Measurements from ENCODE around the gene CIAO1. TPM values are rescaled to one million over a fixed set of nuclear protein-coding genes. Genes with fewer than 3 reads are reported as not detected.

CIAO1 gene
- total RNA-seq, 1 donor, result 126 TPM

DNA sequence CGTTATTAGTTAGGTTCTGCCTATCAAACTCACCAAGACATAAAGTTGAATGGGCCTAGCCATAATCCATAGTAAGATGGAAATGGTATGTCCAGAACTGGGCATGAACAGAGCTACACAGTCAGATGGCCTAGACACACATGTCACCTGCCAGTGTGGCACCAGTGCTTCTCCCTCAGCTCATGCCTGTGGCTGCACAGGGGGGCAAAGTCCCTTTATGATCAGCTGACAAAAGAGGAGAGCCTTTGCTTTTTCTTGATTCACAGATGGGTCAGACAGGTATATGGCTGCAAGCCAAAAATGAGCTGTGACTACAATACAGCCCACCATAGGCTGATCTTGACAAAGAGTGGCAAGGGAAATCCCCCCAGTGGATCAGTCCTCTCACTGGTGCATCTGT lies 29.1 kb upstream of the CIAO1 start:
- Histone ChIP-seq H3K4me1 (ENCODE audit: insufficient read depth, low read length) (peaks cover 4% of the 10 kb centered on the region), H3K4me3 (ENCODE audit: insufficient read depth, low read length) (no peak overlapping the region), H3K79me2 (ENCODE audit: insufficient read depth, low read length) (no peaks in the 10 kb centered on the region), H3K4me2 (ENCODE audit: insufficient read depth, low read length) (no peak overlapping the region), H2AFZ (ENCODE audit: low read length) (no peak overlapping the region), H3K27ac (ENCODE audit: low read depth, low read length) (no peak overlapping the region), H4K20me1 (ENCODE audit: insufficient read depth, low read length) (peaks cover 3% of the 10 kb centered on the region), H3K36me3 (ENCODE audit: insufficient read depth, low read length) (no peaks in the 10 kb centered on the region), H3K9me3 (ENCODE audit: low read depth, low read length) (no peaks in the 10 kb centered on the region), H3K27me3 (ENCODE audit: insufficient read depth, low read length) (no peaks in the 10 kb centered on the region)
- TF ChIP-seq, protein P1, sequence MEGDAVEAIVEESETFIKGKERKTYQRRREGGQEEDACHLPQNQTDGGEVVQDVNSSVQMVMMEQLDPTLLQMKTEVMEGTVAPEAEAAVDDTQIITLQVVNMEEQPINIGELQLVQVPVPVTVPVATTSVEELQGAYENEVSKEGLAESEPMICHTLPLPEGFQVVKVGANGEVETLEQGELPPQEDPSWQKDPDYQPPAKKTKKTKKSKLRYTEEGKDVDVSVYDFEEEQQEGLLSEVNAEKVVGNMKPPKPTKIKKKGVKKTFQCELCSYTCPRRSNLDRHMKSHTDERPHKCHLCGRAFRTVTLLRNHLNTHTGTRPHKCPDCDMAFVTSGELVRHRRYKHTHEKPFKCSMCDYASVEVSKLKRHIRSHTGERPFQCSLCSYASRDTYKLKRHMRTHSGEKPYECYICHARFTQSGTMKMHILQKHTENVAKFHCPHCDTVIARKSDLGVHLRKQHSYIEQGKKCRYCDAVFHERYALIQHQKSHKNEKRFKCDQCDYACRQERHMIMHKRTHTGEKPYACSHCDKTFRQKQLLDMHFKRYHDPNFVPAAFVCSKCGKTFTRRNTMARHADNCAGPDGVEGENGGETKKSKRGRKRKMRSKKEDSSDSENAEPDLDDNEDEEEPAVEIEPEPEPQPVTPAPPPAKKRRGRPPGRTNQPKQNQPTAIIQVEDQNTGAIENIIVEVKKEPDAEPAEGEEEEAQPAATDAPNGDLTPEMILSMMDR (IDR thresholded peaks at IDR 0.05; ENCODE audit: extremely low read depth, low read depth, low read length), result no peak
- no peak for DNase-seq (ENCODE audit: insufficient read length, low spot score, missing footprints)

DNA sequence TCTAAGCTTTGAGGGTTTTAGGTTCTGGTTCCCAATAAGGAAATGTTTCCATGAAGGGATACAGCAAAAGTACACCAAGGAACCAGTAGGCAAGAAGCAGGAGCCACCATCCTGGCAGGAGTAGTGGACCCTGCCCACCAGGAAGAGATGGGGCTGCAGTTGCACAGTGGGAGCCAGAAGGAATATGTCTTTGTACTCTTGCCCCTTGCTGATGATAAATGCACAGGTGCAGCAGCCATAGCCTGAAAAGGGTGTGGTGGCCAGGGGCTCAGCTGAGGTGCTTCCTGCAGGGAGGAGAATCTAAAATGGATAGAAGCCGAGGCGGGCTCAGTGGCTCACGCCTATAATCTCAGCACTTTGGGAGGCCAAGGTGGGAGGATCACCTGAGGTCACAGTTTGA lies 27.8 kb upstream of the CIAO1 start:
- DNase-seq (ENCODE audit: insufficient read length, low spot score, missing footprints), result no peak
- Histone ChIP-seq H3K79me2 (ENCODE audit: insufficient read depth, low read length) (no peaks in the 10 kb centered on the region), H3K27ac (ENCODE audit: low read depth, low read length) (no peak overlapping the region), H3K4me3 (ENCODE audit: insufficient read depth, low read length) (no peak overlapping the region), H4K20me1 (ENCODE audit: insufficient read depth, low read length) (peaks cover 3% of the 10 kb centered on the region), H3K9me3 (ENCODE audit: low read depth, low read length) (no peaks in the 10 kb centered on the region), H3K4me2 (ENCODE audit: insufficient read depth, low read length) (no peak overlapping the region), H3K27me3 (ENCODE audit: insufficient read depth, low read length) (no peaks in the 10 kb centered on the region), H3K36me3 (ENCODE audit: insufficient read depth, low read length) (no peaks in the 10 kb centered on the region), H3K4me1 (ENCODE audit: insufficient read depth, low read length) (peaks cover 16% of the 10 kb centered on the region), H2AFZ (ENCODE audit: low read length) (no peak overlapping the region)
- TF ChIP-seq, protein P1 (IDR thresholded peaks at IDR 0.05; ENCODE audit: extremely low read depth, low read depth, low read length), result no peak

DNA sequence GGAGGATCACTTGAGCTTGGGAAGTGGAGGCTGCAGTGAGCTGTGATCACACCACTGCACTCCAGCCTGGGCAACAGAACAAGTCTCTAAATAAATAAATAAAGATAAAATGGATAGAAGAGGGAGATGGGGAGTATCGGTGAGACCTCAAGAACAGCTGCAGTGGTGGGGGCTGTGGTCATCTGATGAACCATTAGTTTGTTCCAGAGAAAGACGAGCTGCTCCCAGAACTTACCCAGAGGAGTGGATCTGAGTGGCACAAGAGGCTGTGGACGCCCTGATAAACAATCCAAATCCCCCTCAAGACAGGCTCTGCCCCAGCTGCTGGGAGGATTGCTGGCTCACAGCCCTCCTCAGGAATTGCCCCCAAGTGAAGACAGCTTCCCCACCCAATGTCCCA lies 26.9 kb upstream of the CIAO1 start:
- H4K20me1 ChIP-seq (ENCODE audit: insufficient read depth, low read length), result no peaks in the 10 kb centered on the region
- no peaks in the 10 kb centered on the region for H3K27me3 ChIP-seq (ENCODE audit: insufficient read depth, low read length)
- H3K4me2 ChIP-seq (ENCODE audit: insufficient read depth, low read length), result no peak overlapping the region
- TF ChIP-seq, protein P1 (IDR thresholded peaks at IDR 0.05; ENCODE audit: extremely low read depth, low read depth, low read length), result no peak
- H3K9me3 ChIP-seq (ENCODE audit: low read depth, low read length), result no peaks in the 10 kb centered on the region
- H2AFZ ChIP-seq (ENCODE audit: low read length), result no peak overlapping the region
- H3K36me3 ChIP-seq (ENCODE audit: insufficient read depth, low read length), result no peaks in the 10 kb centered on the region
- no peak overlapping the region for H3K4me3 ChIP-seq (ENCODE audit: insufficient read depth, low read length)
- H3K4me1 ChIP-seq (ENCODE audit: insufficient read depth, low read length), result peaks cover 16% of the 10 kb centered on the region
- no peak overlapping the region for H3K27ac ChIP-seq (ENCODE audit: low read depth, low read length)
- no peaks in the 10 kb centered on the region for H3K79me2 ChIP-seq (ENCODE audit: insufficient read depth, low read length)
- DNase-seq (ENCODE audit: insufficient read length, low spot score, missing footprints), result no peak

DNA sequence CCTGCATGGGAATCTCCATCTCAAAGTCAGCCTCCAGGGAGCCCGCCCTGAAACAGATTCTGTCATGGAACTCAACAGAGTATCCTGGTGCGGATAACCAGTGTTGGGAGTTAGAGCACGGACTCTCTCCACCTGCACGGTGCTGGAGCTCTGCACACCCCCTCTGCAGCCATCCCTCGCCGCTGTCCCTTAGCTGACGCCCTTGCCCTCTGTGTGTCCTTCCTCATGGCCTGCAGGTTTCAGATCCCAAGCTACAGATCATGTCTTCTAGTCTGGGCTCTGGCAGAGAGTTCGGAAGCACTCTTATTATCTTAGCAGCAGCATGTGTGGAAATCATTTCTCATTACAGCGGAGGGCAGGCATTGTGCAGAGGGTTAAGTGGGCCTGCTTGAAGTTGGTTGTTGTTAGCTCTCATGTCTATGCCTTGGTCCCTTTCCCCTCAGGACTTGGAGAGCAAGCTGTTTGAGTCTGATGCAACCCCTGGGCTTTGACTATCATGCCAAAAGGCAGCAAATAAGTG lies 26.2 kb upstream of the CIAO1 start:
- Histone ChIP-seq H3K79me2 (ENCODE audit: insufficient read depth, low read length) (no peaks in the 10 kb centered on the region), H3K4me2 (ENCODE audit: insufficient read depth, low read length) (no peak overlapping the region), H3K27ac (ENCODE audit: low read depth, low read length) (no peak overlapping the region), H3K9me3 (ENCODE audit: low read depth, low read length) (no peaks in the 10 kb centered on the region), H3K27me3 (ENCODE audit: insufficient read depth, low read length) (no peaks in the 10 kb centered on the region), H2AFZ (ENCODE audit: low read length) (no peak overlapping the region), H3K4me3 (ENCODE audit: insufficient read depth, low read length) (no peak overlapping the region), H3K36me3 (ENCODE audit: insufficient read depth, low read length) (no peaks in the 10 kb centered on the region), H4K20me1 (ENCODE audit: insufficient read depth, low read length) (no peaks in the 10 kb centered on the region), H3K4me1 (ENCODE audit: insufficient read depth, low read length) (peaks cover 16% of the 10 kb centered on the region)
- DNase-seq (ENCODE audit: insufficient read length, low spot score, missing footprints), result no peak
- TF ChIP-seq, protein P1 (IDR thresholded peaks at IDR 0.05; ENCODE audit: extremely low read depth, low read depth, low read length), result no peak

All from osteoblast (primary cell).